DND-41 (cell line): Measurements from ENCODE around the gene WNK2.

ENCODE experiments used
- EZH2 ChIP-seq: IDR thresholded peaks from 3 replicates; pipeline ENCODE4 v1.6.1; 2012; ENCODE audit warnings: borderline replicate concordance, low read depth, mild to moderate bottlenecking, moderate library complexity, low read length, inconsistent platforms; ENCODE audit not compliant: severe bottlenecking
- TF ChIP-seq, protein P1 (sequence below): IDR thresholded peaks from 2 replicates; pipeline ENCODE4 v1.5.1; 2012; ENCODE audit warnings: borderline replicate concordance, low read length, moderate library complexity, mild to moderate bottlenecking; ENCODE audit not compliant: poor library complexity, severe bottlenecking; ENCODE audit errors: extremely low read depth

DNA sequence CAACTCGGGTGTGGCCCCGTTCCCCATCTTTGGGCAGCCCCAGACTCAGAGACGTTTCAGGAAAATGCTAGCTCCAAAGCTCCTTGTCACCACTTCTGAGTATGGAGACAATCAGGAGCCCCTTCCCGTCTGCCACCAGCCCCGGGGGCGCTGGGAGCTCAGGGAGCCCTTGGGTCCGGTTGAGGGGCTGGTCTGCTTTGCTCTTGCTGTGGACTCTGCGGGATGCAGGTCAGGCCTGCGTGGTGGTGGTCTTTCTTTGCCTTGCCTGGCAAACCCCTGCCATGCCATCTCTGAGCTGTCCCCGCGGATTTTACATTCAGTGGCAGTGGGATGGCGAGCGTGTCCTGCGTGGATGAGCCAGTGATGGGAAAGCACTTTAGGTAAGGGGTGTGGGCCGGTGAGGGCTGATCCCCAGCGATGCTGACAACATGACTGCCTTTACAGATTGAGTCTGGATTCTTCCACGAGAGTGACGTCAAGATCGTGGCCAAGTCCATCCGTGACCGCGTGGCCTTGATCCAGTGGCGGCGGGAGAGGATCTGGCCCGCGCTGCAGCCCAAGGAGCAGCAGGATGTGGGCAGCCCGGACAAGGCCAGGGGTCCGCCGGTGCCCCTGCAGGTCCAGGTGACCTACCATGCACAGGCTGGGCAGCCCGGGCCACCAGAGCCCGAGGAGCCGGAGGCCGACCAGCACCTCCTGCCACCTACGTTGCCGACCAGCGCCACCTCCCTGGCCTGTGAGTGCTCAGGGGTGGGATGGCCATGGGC, 63.3 kb downstream of the WNK2 start:
- no peak for TF ChIP-seq EZH2
- TF ChIP-seq, protein P1, sequence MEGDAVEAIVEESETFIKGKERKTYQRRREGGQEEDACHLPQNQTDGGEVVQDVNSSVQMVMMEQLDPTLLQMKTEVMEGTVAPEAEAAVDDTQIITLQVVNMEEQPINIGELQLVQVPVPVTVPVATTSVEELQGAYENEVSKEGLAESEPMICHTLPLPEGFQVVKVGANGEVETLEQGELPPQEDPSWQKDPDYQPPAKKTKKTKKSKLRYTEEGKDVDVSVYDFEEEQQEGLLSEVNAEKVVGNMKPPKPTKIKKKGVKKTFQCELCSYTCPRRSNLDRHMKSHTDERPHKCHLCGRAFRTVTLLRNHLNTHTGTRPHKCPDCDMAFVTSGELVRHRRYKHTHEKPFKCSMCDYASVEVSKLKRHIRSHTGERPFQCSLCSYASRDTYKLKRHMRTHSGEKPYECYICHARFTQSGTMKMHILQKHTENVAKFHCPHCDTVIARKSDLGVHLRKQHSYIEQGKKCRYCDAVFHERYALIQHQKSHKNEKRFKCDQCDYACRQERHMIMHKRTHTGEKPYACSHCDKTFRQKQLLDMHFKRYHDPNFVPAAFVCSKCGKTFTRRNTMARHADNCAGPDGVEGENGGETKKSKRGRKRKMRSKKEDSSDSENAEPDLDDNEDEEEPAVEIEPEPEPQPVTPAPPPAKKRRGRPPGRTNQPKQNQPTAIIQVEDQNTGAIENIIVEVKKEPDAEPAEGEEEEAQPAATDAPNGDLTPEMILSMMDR, result no peak
